Lower leg skin (tissue), 4 donors: ENCODE results near the gene PIGW. TPM values are rescaled to one million over a fixed set of nuclear protein-coding genes. Genes with fewer than 3 reads are reported as not detected.
A peak's percentile ranks its signal among the peaks of the same experiment; 100 is the strongest.
"Not testable (repeated sequence)": the region's sequence is repeated elsewhere in the genome, so short reads cannot be mapped to it uniquely, and the experiment has no call there.

ENCODE experiments used
- DNase-seq, 2 donors: peaks; one replicate each; pipeline ENCODE4 v3.0.0-alpha.2; 2019; ENCODE audit warnings: low spot score in 2 of 2
- H3K4me3 ChIP-seq: fragments of 200-600 bp; sonication (generic); 2 replicates; pipeline ENCODE4 v1.5.1; 2017; ENCODE audit warnings: mild to moderate bottlenecking, low read depth; ENCODE audit not compliant: poor library complexity, severe bottlenecking
- POLR2A ChIP-seq, 2 donors: fragments of 450-650 bp; IDR thresholded peaks; one replicate each; pipeline ENCODE4 v1.6.1; 2016 to 2017; ENCODE audit warnings: antibody characterized with exemption in 2 of 2, mild to moderate bottlenecking in 1 of 2, moderate library complexity in 1 of 2
- WGBS, 2 donors: methylation state at CpG; one replicate each; pipeline ENCODE4 v1.1.5; 2018; 5-methylcytosine and 5-hydroxymethylcytosine counted together
- intact Hi-C: fragments of 100-400 bp; cut with DNase I; formaldehyde crosslinking; loops from one replicate; pipeline ENCODE4 v1.15.0; 2023; ENCODE audit warnings: low total_unique reads
- total RNA-seq, 4 donors: library from RNA; depleted of rRNA; stranded (reverse); fragments of >200 nt; gene quantifications; one replicate each; pipeline ENCODE4 v1.1.0, GENCODE V29; 2016
- TF ChIP-seq, protein P1 (sequence below), 3 donors: fragments of 450-650 bp; IDR thresholded peaks; one replicate each; pipeline ENCODE4 v1.5.1; 2016; ENCODE audit warnings: antibody characterized with exemption in 3 of 3, mild to moderate bottlenecking in 3 of 3, moderate library complexity in 2 of 3

PIGW gene
- total RNA-seq, 4 donors from 2014 or later, result 4.3 to 9.0 (median 6.9) TPM

DNA sequence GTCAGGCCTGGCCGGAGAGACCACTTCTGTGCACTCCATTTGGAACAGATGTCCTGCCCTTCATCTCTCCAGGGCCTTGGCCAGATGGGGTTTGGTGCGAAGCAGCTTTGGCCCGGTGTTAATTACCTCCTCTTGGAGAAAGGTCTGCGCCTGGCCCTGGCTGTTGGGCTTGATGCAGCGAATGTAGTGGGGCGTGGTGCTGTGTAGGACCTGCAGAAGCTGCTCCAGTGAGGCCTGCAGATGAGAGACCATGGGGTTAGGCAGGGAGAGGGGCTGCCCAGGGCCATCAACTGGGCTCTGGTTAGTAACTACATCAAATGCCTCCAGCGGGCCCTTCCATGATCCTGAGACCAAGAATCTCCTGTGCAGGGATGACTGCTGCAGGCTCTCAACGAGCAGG is 29.6 kb upstream of the PIGW start:
- TF ChIP-seq POLR2A (IDR thresholded peaks at IDR 0.05), result no peak
- TF ChIP-seq, protein P1, sequence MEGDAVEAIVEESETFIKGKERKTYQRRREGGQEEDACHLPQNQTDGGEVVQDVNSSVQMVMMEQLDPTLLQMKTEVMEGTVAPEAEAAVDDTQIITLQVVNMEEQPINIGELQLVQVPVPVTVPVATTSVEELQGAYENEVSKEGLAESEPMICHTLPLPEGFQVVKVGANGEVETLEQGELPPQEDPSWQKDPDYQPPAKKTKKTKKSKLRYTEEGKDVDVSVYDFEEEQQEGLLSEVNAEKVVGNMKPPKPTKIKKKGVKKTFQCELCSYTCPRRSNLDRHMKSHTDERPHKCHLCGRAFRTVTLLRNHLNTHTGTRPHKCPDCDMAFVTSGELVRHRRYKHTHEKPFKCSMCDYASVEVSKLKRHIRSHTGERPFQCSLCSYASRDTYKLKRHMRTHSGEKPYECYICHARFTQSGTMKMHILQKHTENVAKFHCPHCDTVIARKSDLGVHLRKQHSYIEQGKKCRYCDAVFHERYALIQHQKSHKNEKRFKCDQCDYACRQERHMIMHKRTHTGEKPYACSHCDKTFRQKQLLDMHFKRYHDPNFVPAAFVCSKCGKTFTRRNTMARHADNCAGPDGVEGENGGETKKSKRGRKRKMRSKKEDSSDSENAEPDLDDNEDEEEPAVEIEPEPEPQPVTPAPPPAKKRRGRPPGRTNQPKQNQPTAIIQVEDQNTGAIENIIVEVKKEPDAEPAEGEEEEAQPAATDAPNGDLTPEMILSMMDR (IDR thresholded peaks at IDR 0.05), result no peak
- H3K4me3 ChIP-seq, result no peak overlapping the region
- 91 to 94% methylated on average over 8 of the region's 8 CpGs for WGBS, 2 donors
- intact Hi-C loops, result no loop called here
- peak in 1 of 2 donors; percentile 68 for DNase-seq

DNA sequence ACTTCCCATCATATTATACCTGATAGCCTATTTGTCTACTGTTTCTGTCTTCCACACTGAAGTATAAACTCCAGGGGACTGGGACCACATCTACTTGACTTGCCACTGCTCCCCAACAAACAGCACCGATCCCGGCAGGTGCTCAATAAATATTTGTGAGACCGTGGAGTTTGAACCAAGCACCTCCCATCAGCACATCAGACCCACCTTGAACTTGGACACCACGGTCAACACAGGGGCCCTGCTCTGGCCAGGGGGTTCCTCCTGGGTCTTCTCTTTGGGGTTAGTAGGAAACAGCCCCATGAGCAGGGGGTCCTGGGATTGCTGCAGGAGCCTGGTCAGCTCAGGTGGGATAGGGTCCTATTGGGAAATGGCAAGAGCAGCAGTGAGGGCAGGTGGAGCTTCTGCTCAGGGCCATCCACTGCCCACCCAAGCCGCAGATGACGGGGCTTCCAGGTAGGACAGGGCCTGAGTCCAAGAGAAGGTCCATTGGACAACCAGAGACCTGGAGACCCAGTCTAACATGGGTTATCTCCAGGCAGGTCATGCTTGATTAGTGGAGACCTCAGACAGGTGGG is 28.4 kb upstream of the PIGW start:
- no peak for TF ChIP-seq POLR2A (IDR thresholded peaks at IDR 0.05)
- TF ChIP-seq, protein P1 (IDR thresholded peaks at IDR 0.05), result no peak
- WGBS, 2 donors, result 79 to 81% methylated on average over 6 of the region's 6 CpGs
- peak in 1 of 2 donors; percentile 56 for DNase-seq
- intact Hi-C loops, result no loop called here
- H3K4me3 ChIP-seq, result no peak overlapping the region

DNA sequence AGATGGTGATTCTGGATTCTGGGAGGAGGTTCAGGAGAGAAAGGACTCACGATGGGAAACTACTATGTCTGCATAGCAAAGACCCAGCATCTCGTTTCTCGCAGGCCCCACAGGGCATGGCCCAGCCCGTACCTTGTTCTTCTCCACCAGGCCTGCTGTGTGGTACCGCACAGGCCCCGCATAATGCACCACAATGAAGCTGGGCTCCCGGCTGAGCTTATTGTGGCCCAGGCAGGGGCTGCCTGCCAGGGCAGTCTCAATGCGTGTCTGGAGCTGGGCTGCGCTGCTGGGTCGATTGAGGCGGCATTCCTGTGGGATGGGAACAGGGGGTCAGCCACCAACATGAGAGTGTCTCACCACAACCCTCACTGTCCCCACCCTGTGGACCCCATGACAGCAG is 28.0 kb upstream of the PIGW start:
- no peak for TF ChIP-seq POLR2A (IDR thresholded peaks at IDR 0.05)
- TF ChIP-seq, protein P1 (IDR thresholded peaks at IDR 0.05), result no peak
- intact Hi-C loops, result no loop called here
- 84 to 96% methylated on average over 7 to 11 of the region's 11 CpGs for WGBS, 2 donors
- H3K4me3 ChIP-seq, result no peak overlapping the region
- DNase-seq, result peak in 1 of 2 donors; percentile 39

DNA sequence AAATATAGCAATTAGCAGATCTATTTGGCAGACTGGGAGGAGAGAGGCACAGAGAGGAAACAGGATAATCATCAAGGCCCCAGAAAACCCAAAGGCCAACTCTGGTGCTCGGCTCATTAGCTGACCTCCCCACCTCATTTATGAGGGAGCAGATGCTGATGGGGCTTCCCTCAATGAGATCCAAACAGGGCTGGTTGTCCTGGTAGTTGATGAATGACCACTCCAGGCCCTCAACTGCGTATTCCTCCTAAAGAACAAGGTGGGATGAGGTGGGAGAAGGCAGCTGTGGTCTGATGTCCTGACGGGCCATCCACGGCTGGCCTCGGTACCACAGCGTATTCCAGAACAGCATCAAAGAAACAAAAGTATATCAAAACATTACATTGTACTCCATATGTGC is 27.5 kb upstream of the PIGW start:
- intact Hi-C loops, result no loop called here
- DNase-seq, result peak in 1 of 2 donors; percentile 61
- no peak overlapping the region for H3K4me3 ChIP-seq
- WGBS, 2 donors, result 93 to 99% methylated on average over 6 of the region's 6 CpGs
- TF ChIP-seq, protein P1 (IDR thresholded peaks at IDR 0.05), result no peak
- TF ChIP-seq POLR2A (IDR thresholded peaks at IDR 0.05), result no peak

DNA sequence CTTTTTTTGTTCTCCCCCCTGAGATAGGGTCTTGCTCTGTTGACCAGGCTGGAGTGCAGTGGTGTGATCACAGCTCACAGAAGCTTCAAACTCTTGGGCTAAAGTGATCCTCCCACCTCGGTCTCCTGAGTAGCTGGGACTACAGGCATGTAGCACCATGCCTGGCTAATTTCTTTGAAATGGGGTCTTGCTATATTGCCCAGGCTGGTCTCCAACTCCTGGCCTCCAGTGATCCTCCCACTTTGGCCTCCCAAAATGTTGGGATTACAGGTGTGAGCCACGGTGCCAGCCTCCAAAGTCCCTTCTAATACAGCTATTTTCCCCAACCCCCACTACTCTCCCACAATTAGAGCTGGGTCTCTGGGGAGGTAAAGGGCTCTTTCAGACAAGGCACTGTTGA is 26.3 kb upstream of the PIGW start:
- intact Hi-C loops, H3K4me3 ChIP-seq: not testable (repeated sequence)
- 91 to 100% methylated on average over 2 of the region's 2 CpGs for WGBS, 2 donors
- peak in 1 of 2 donors; percentile 48 for DNase-seq

DNA sequence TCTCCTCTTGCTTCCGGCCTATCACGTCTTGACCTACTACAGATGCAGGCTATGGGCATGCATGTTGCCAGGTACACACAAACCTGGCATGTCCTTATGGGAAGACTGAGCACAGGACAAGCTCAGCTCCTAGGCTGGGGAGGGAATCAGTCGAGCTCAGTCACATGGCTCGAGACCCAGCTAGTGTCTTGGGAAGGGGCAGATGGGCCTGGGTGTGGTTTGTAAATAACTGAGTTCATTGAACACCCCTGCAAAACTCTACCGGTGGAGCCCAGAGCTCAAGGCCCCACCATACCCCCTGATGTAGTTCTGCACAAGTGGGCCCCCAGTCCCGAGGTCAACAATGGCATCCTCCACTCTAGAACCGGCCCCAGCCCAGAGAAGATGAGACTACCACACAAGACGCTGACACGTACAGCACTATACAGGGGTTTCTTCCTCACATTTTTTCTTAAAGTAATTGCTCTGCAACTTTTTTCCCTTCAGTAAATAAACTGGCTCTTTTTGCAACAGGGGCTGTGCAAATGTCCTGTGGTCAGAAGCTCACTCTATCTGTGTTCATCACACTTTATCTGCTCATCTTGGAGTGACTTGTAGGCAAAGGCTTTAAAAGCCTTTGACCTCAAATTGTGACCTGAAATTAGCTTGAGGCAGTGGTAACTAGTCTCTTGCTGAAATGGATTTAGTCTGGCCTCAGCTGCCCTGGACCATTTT is 25.4 kb upstream of the PIGW start:
- TF ChIP-seq, protein P1 (IDR thresholded peaks at IDR 0.05), result no peak
- no peak for TF ChIP-seq POLR2A (IDR thresholded peaks at IDR 0.05)
- intact Hi-C loops, result no loop called here
- WGBS, 2 donors, result 93 to 95% methylated on average over 9 of the region's 9 CpGs
- no peak overlapping the region for H3K4me3 ChIP-seq
- DNase-seq, result peak in 1 of 2 donors; percentile 54
